WTC11 (cell line): ENCODE results near the gene COX7A2. TPM values are rescaled to one million over a fixed set of nuclear protein-coding genes. Genes with fewer than 3 reads are reported as not detected.

Experiments used
- ATAC-seq: fragments of 200-7000 bp; cut with Tn5 transposase; 2 replicates; pipeline ENCODE4 v1.10.0; 2021; ENCODE audit warnings: mild to moderate bottlenecking, moderate library complexity
- CTCF ChIA-PET: fragments of 300-600 bp; sonication (Branson Sonifier 250); formaldehyde crosslinking; loops from one replicate; lab custom pipeline; 2021; ENCODE audit warnings: antibody characterized with exemption; lab: Charles Lee
- POLR2A ChIA-PET: fragments of 350-600 bp; sonication (Branson Sonifier 250); formaldehyde crosslinking; loops from one replicate; lab custom pipeline; 2021; ENCODE audit warnings: antibody characterized with exemption; lab: Charles Lee
- DNase-seq: peaks from one replicate; pipeline ENCODE4 v3.0.0; 2021; ENCODE audit warnings: low spot score
- H3K27ac Mint-ChIP-seq: 2 replicates; pipeline ENCODE4 v1.8.0; 2021; ENCODE audit warnings: mixed read lengths
- H3K27me3 Mint-ChIP-seq: 2 replicates; pipeline ENCODE4 v1.8.0; 2021; ENCODE audit warnings: low read depth, mild to moderate bottlenecking, moderate library complexity, mixed read lengths
- H3K36me3 Mint-ChIP-seq: 2 replicates; pipeline ENCODE4 v1.8.0; 2021; ENCODE audit warnings: mixed read lengths
- H3K4me1 Mint-ChIP-seq: 2 replicates; pipeline ENCODE4 v1.8.0; 2022; ENCODE audit warnings: mixed read lengths
- H3K4me3 Mint-ChIP-seq: 2 replicates; pipeline ENCODE4 v1.8.0; 2021; ENCODE audit warnings: mild to moderate bottlenecking, moderate library complexity, mixed read lengths
- H3K9me3 Mint-ChIP-seq: 2 replicates; pipeline ENCODE4 v1.8.0; 2021; ENCODE audit warnings: mixed read lengths
- E2F4 ChIP-seq: sonication (generic); formaldehyde crosslinking; IDR thresholded peaks from 2 replicates; pipeline ENCODE4 v1.8.1; 2022; ENCODE audit warnings: low read depth, mild to moderate bottlenecking, moderate library complexity, missing genetic modification reagents, borderline replicate concordance
- ESRRA ChIP-seq: sonication (generic); formaldehyde crosslinking; IDR thresholded peaks from 2 replicates; pipeline ENCODE4 v1.8.1; 2022; ENCODE audit warnings: mild to moderate bottlenecking, missing genetic modification reagents, borderline replicate concordance
- FOXK1 ChIP-seq: sonication (generic); formaldehyde crosslinking; IDR thresholded peaks from 2 replicates; pipeline ENCODE4 v1.8.0; 2022; ENCODE audit warnings: mild to moderate bottlenecking, moderate library complexity, missing genetic modification reagents
- KAT7 ChIP-seq: sonication (generic); formaldehyde crosslinking; IDR thresholded peaks from 2 replicates; pipeline ENCODE4 v1.8.1; 2023; ENCODE audit warnings: missing genetic modification reagents, mild to moderate bottlenecking, borderline replicate concordance
- OVOL2 ChIP-seq: fragments of 250-450 bp; sonication (Bioruptor Pico); IDR thresholded peaks from 2 replicates; pipeline ENCODE4 v1.9.0; 2021; ENCODE audit warnings: mild to moderate bottlenecking, borderline replicate concordance
- PRDM15 ChIP-seq: sonication (generic); formaldehyde crosslinking; IDR thresholded peaks from 2 replicates; pipeline ENCODE4 v1.8.0; 2022; ENCODE audit warnings: missing genetic modification reagents
- SP1 ChIP-seq: sonication (generic); formaldehyde crosslinking; conservative IDR thresholded peaks from 2 replicates; pipeline ENCODE4 v1.8.1; 2022; ENCODE audit warnings: missing genetic modification reagents
- ZBTB43 ChIP-seq: sonication (generic); formaldehyde crosslinking; IDR thresholded peaks from 2 replicates; pipeline ENCODE4 v1.8.1; 2023; ENCODE audit warnings: mild to moderate bottlenecking, missing genetic modification reagents
- ZNF121 ChIP-seq: sonication (generic); formaldehyde crosslinking; IDR thresholded peaks from 2 replicates; pipeline ENCODE4 v1.8.0; 2023; ENCODE audit warnings: missing genetic modification reagents
- ZNF138 ChIP-seq: sonication (generic); formaldehyde crosslinking; conservative IDR thresholded peaks from 2 replicates; pipeline ENCODE4 v1.8.1; 2022; ENCODE audit warnings: mild to moderate bottlenecking, moderate library complexity, missing genetic modification reagents
- ZNF416 ChIP-seq: fragments of 250-450 bp; sonication (Bioruptor Pico); IDR thresholded peaks from 2 replicates; pipeline ENCODE4 v1.9.0; 2021; ENCODE audit warnings: mild to moderate bottlenecking, inconsistent platforms
- total RNA-seq: library from RNA; stranded (reverse); gene quantifications from 3 replicates; pipeline ENCODE4 v1.2.3, GENCODE V29; 2021
- TF ChIP-seq, protein P1 (sequence below): sonication (generic); formaldehyde crosslinking; IDR thresholded peaks from 2 replicates; pipeline ENCODE4 v1.8.0; 2023; ENCODE audit warnings: missing genetic modification reagents, mild to moderate bottlenecking, borderline replicate concordance
- TF ChIP-seq, protein P2 (sequence below): sonication (generic); formaldehyde crosslinking; IDR thresholded peaks from 2 replicates; pipeline ENCODE4 v1.8.1; 2023; ENCODE audit warnings: mild to moderate bottlenecking, missing genetic modification reagents, moderate library complexity
- TF ChIP-seq, protein P3 (sequence below): sonication (generic); formaldehyde crosslinking; IDR thresholded peaks from 2 replicates; pipeline ENCODE4 v1.8.1; 2022; ENCODE audit warnings: mild to moderate bottlenecking, missing genetic modification reagents, moderate library complexity, borderline replicate concordance
- TF ChIP-seq, protein P4 (sequence below): sonication (generic); formaldehyde crosslinking; IDR thresholded peaks from 2 replicates; pipeline ENCODE4 v1.8.1; 2022; ENCODE audit warnings: low read depth, missing genetic modification reagents, borderline replicate concordance

The COX7A2 gene
- total RNA-seq, 1 experiment from 2014 or later = 472 TPM

GRCh38 chr6:75284632-75285282 is 41.2 kb upstream of the COX7A2 start, which contains the start of gene TMEM30A (continued):
- TF ChIP-seq SP1 (CRISPR knock-in tag) (peak; percentile 86), ZNF138 (CRISPR knock-in tag) (no peak)

DNA sequence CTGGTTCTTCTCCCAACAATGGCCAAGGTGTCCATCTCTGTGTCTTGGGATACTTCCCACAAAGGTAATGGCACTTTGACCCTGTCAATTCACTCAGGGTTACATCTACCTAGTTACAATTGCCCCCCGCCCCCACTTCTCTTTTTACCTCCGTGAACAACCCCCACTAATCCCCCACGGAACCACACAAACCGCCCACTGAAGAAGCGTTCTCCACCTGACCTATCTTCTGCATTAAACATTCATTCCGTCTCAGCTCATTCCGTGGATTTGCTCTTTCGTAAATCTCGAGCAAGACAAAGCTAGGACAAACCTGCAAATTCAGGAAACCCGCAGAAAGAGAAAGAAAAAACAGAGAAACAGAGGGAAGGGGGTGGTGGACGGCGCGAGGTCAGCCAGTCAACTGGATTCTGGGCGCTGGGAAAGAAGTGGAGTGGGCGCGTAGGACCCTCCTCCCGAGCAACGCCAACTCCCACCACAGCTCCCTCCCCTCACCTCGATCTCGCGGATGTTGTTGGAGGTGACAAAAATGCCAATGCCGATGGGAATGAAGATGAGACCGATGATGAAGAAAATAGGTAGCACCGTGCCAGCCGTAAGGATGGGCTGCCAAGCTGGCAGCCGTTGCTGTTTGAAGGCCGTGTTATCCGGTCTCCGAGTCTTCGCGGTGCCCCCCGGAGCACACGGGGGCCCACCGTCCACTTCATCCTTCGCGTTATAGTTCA is 40.5 kb upstream of the COX7A2 start:
- Mint-ChIP-seq H3K4me1 (peaks cover 40% of the 10 kb centered on the region), H3K36me3 (no peaks in the 10 kb centered on the region), H3K27me3 (no peaks in the 10 kb centered on the region), H3K9me3 (no peaks in the 10 kb centered on the region), H3K4me3 (no peak overlapping the region), H3K27ac (no peak overlapping the region)
- TF ChIP-seq, protein P1, sequence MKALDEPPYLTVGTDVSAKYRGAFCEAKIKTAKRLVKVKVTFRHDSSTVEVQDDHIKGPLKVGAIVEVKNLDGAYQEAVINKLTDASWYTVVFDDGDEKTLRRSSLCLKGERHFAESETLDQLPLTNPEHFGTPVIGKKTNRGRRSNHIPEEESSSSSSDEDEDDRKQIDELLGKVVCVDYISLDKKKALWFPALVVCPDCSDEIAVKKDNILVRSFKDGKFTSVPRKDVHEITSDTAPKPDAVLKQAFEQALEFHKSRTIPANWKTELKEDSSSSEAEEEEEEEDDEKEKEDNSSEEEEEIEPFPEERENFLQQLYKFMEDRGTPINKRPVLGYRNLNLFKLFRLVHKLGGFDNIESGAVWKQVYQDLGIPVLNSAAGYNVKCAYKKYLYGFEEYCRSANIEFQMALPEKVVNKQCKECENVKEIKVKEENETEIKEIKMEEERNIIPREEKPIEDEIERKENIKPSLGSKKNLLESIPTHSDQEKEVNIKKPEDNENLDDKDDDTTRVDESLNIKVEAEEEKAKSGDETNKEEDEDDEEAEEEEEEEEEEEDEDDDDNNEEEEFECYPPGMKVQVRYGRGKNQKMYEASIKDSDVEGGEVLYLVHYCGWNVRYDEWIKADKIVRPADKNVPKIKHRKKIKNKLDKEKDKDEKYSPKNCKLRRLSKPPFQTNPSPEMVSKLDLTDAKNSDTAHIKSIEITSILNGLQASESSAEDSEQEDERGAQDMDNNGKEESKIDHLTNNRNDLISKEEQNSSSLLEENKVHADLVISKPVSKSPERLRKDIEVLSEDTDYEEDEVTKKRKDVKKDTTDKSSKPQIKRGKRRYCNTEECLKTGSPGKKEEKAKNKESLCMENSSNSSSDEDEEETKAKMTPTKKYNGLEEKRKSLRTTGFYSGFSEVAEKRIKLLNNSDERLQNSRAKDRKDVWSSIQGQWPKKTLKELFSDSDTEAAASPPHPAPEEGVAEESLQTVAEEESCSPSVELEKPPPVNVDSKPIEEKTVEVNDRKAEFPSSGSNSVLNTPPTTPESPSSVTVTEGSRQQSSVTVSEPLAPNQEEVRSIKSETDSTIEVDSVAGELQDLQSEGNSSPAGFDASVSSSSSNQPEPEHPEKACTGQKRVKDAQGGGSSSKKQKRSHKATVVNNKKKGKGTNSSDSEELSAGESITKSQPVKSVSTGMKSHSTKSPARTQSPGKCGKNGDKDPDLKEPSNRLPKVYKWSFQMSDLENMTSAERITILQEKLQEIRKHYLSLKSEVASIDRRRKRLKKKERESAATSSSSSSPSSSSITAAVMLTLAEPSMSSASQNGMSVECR (CRISPR knock-in tag) = peak; percentile 11; the same call in 1 of the 2 replicates
- TF ChIP-seq KAT7 (CRISPR knock-in tag) = peak; percentile 92; the same call in 1 of the 2 replicates
- TF ChIP-seq ZNF416 = no peak
- TF ChIP-seq PRDM15 = peak; percentile 86
- CTCF ChIA-PET = interaction anchor here (0.9 to 2.2 kb wide), 2 partner anchors 13 to 16 kb away, joined by 3 to 8 read pairs; no protein-coding TSS in a partner anchor
- peak; percentile 36 for DNase-seq
- POLR2A ChIA-PET = interaction anchor here (0.7 to 1.9 kb wide), 5 partner anchors 9 to 287 kb away, joined by 3 to 12 read pairs (median 8); partner anchors contain the start of gene COX7A2
- ATAC-seq = peak; percentile 23

DNA sequence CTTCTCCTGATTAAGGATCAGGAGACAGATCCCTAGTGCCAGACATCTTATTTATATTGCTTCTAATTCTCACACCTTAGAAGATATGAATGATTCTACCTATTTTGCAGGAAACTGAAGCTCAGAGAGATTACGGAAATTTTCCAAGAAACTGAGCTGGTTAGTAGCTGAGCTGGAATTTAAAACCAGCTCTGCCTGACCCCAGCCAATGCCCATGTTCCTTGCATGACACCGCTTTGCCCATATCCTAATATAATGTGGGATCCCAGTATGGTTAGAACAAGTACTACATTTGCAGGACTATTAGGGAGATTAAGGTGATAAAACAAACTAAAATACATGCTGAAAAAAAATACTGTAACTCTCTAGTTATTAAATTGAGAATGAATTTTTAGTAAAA is 39.1 kb upstream of the COX7A2 start:
- no peaks in the 10 kb centered on the region for H3K27me3 Mint-ChIP-seq
- POLR2A ChIA-PET = interaction anchor here (0.8 kb wide), 1 partner anchor 14 kb away, joined by 4 read pairs; no protein-coding TSS in a partner anchor
- CTCF ChIA-PET = interaction anchor here (0.6 to 1.8 kb wide), 2 partner anchors 15 to 222 kb away, joined by 3 to 8 read pairs; no protein-coding TSS in a partner anchor
- H3K27ac Mint-ChIP-seq = no peak overlapping the region
- no peaks in the 10 kb centered on the region for H3K9me3 Mint-ChIP-seq
- no peak overlapping the region for H3K4me3 Mint-ChIP-seq
- no peak for TF ChIP-seq FOXK1
- TF ChIP-seq, protein P2, sequence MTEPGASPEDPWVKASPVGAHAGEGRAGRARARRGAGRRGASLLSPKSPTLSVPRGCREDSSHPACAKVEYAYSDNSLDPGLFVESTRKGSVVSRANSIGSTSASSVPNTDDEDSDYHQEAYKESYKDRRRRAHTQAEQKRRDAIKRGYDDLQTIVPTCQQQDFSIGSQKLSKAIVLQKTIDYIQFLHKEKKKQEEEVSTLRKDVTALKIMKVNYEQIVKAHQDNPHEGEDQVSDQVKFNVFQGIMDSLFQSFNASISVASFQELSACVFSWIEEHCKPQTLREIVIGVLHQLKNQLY (CRISPR knock-in tag) = no peak
- TF ChIP-seq, protein P3, sequence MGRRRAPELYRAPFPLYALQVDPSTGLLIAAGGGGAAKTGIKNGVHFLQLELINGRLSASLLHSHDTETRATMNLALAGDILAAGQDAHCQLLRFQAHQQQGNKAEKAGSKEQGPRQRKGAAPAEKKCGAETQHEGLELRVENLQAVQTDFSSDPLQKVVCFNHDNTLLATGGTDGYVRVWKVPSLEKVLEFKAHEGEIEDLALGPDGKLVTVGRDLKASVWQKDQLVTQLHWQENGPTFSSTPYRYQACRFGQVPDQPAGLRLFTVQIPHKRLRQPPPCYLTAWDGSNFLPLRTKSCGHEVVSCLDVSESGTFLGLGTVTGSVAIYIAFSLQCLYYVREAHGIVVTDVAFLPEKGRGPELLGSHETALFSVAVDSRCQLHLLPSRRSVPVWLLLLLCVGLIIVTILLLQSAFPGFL (CRISPR knock-in tag) = no peak
- no peak for TF ChIP-seq OVOL2
- no peak for TF ChIP-seq ESRRA (CRISPR knock-in tag)
- no peak for TF ChIP-seq ZNF121 (CRISPR knock-in tag)
- TF ChIP-seq E2F4 = no peak
- TF ChIP-seq, protein P4, sequence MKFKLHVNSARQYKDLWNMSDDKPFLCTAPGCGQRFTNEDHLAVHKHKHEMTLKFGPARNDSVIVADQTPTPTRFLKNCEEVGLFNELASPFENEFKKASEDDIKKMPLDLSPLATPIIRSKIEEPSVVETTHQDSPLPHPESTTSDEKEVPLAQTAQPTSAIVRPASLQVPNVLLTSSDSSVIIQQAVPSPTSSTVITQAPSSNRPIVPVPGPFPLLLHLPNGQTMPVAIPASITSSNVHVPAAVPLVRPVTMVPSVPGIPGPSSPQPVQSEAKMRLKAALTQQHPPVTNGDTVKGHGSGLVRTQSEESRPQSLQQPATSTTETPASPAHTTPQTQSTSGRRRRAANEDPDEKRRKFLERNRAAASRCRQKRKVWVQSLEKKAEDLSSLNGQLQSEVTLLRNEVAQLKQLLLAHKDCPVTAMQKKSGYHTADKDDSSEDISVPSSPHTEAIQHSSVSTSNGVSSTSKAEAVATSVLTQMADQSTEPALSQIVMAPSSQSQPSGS (CRISPR knock-in tag) = no peak
- no peak for TF ChIP-seq ZBTB43 (CRISPR knock-in tag)
- H3K36me3 Mint-ChIP-seq = no peaks in the 10 kb centered on the region
- peaks cover 50% of the 10 kb centered on the region for H3K4me1 Mint-ChIP-seq
- ATAC-seq (no peak), DNase-seq (no peak)
